GM18505 (cell line): ENCODE results near the gene NRG2.

ENCODE experiments used
- ATAC-seq: cut with Tn5 transposase; IDR thresholded peaks from one replicate; pipeline ENCODE4 v1.9.1; 2021; ENCODE audit not compliant: unreplicated experiment
- POLR2A ChIP-seq: IDR thresholded peaks from 4 replicates; pipeline ENCODE4 v1.6.1; 2011; ENCODE audit warnings: borderline replicate concordance; ENCODE audit not compliant: insufficient read depth, insufficient read length; ENCODE audit errors: extremely low read depth

NRG2 gene

GRCh38 chr5:139951296-139951924 lies 91.7 kb downstream of the NRG2 start:
- no peak for ATAC-seq
- no peak for TF ChIP-seq POLR2A

- TF ChIP-seq POLR2A = no peak
- no peak for ATAC-seq
Observed at GRCh38 chr5:139950436-139950835, 92.7 kb downstream of the NRG2 start.

- ATAC-seq = no peak
- no peak for TF ChIP-seq POLR2A
Observed at GRCh38 chr5:139949710-139950109, 93.4 kb downstream of the NRG2 start.

GRCh38 chr5:139947727-139948126 lies 95.4 kb downstream of the NRG2 start:
- no peak for ATAC-seq
- TF ChIP-seq POLR2A = no peak

- TF ChIP-seq POLR2A = no peak
- no peak for ATAC-seq
Observed at GRCh38 chr5:139946440-139946839, 96.7 kb downstream of the NRG2 start.

- no peak for ATAC-seq
- no peak for TF ChIP-seq POLR2A
Observed at GRCh38 chr5:139946006-139946405, 97.1 kb downstream of the NRG2 start.

GRCh38 chr5:139942243-139942642 lies 100.9 kb downstream of the NRG2 start:
- ATAC-seq = no peak
- no peak for TF ChIP-seq POLR2A

GRCh38 chr5:139930406-139930805 lies 112.7 kb downstream of the NRG2 start:
- no peak for ATAC-seq
- TF ChIP-seq POLR2A = no peak

GRCh38 chr5:139926797-139927503 lies 116.1 kb downstream of the NRG2 start:
- TF ChIP-seq POLR2A = no peak
- ATAC-seq = no peak

- no peak for TF ChIP-seq POLR2A
- ATAC-seq = no peak
Observed at GRCh38 chr5:139925650-139926640, 117.2 kb downstream of the NRG2 start.

GRCh38 chr5:139925216-139925562 lies 117.9 kb downstream of the NRG2 start:
- TF ChIP-seq POLR2A = no peak
- no peak for ATAC-seq

GRCh38 chr5:139924294-139925215 lies 118.5 kb downstream of the NRG2 start:
- no peak for ATAC-seq
- no peak for TF ChIP-seq POLR2A
